Small intestine (tissue), 7 donors: ENCODE measurements around the gene CENPK. TPM values are rescaled to one million over a fixed set of nuclear protein-coding genes. Genes with fewer than 3 reads are reported as not detected.

Source experiments
- DNase-seq, 2 donors: peaks; one replicate each; pipeline versions ENCODE4 v3.0.0 to v3.0.0-alpha.2; 2013
- FAIRE-seq: peaks from 2 replicates; lab custom pipeline; 2012; peaks lifted over from hg19 to GRCh38; lab: Jason Lieb, UNC
- H3K27ac ChIP-seq, 3 donors: one replicate each; pipeline ENCODE4 v1.5.1; 2013; ENCODE audit warnings: low read length in 2 of 3, mild to moderate bottlenecking in 2 of 3, control low read depth in 1 of 3, inconsistent platforms in 1 of 3, low read depth in 1 of 3, moderate library complexity in 1 of 3
- H3K27me3 ChIP-seq, 3 donors: one replicate each; pipeline ENCODE4 v1.6.1; 2013; ENCODE audit warnings: low read length in 3 of 3, inconsistent platforms in 1 of 3; ENCODE audit not compliant: control insufficient read depth in 3 of 3, insufficient read depth in 3 of 3
- H3K36me3 ChIP-seq, 3 donors: one replicate each; pipeline ENCODE4 v1.6.1; 2013; ENCODE audit warnings: low read length in 3 of 3, inconsistent platforms in 1 of 3, low read depth in 1 of 3, mild to moderate bottlenecking in 1 of 3, moderate library complexity in 1 of 3; ENCODE audit not compliant: control insufficient read depth in 3 of 3, insufficient read depth in 2 of 3
- H3K4me1 ChIP-seq, 3 donors: one replicate each; pipeline ENCODE4 v1.6.1; 2013; ENCODE audit warnings: low read length in 2 of 3, inconsistent platforms in 1 of 3, low read depth in 1 of 3, mild to moderate bottlenecking in 1 of 3, moderate library complexity in 1 of 3; ENCODE audit not compliant: control insufficient read depth in 3 of 3, insufficient read depth in 2 of 3
- H3K4me3 ChIP-seq, 3 donors: one replicate each; pipeline ENCODE4 v1.5.1; 2013; ENCODE audit warnings: low read length in 3 of 3, control low read depth in 1 of 3, inconsistent platforms in 1 of 3, low read depth in 1 of 3, mild to moderate bottlenecking in 1 of 3, moderate library complexity in 1 of 3
- H3K9me3 ChIP-seq, 2 donors: one replicate each; pipeline ENCODE4 v1.6.1; 2013; ENCODE audit warnings: low read depth in 1 of 2, low read length in 1 of 2; ENCODE audit not compliant: control insufficient read depth in 2 of 2, insufficient read depth in 1 of 2
- WGBS, 3 donors: extraction: QIAGEN DNeasy Blood & Tissue Kit; methylation state at CpG; one replicate each; pipeline ENCODE4 v1.1.7; 2013; 5-methylcytosine and 5-hydroxymethylcytosine counted together
- polyA plus RNA-seq, 4 donors: library from polyadenylated mRNA; stranded (reverse) in 3 of 4; unstranded in 1 of 4; fragments of 200-250 nt in 3 of 4; fragments of 120-200 nt in 1 of 4; gene quantifications; one replicate each; pipeline versions ENCODE4 v1.2.1 to v1.2.3, GENCODE V29; 2013
- donor health status: healthy with polysubstance abuse.
- donor health status: control.
- donor health status: control.
- donor health status: Bipolar disorder and iron deficiency.
- donor health status: healthy.

CENPK gene
- polyA plus RNA-seq, 4 donors: 2.7 to 20.0 (median 8.2) TPM

DNA sequence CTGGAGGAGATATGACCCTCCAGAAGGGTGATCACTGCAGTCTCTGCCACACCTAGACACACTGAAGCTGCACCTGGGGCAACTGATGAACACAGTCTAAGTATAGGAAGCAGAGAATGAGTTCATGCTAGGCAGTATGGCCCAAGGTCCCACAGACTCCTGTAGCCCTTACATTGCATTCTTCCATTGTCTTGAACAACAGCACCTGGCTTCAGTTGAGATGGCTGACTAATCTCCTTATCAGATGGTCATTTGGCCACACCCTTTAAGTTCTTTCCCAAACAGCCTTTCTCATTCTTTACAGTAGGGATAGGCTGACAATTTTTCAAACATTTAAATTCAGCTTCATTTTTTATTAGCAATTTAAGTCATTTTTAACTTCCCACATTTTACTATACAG, 23.1 kb downstream of the CENPK start:
- no peaks in the 10 kb centered on the region for H3K27me3 ChIP-seq
- DNase-seq (peak in 1 of 2 donors; percentile 8), FAIRE-seq (no peak)
- H3K27ac ChIP-seq: no peak overlapping the region
- H3K4me3 ChIP-seq: no peak overlapping the region
- H3K9me3 ChIP-seq: no peaks in the 10 kb centered on the region
- no peaks in the 10 kb centered on the region for H3K4me1 ChIP-seq
- no peaks in the 10 kb centered on the region for H3K36me3 ChIP-seq

DNA sequence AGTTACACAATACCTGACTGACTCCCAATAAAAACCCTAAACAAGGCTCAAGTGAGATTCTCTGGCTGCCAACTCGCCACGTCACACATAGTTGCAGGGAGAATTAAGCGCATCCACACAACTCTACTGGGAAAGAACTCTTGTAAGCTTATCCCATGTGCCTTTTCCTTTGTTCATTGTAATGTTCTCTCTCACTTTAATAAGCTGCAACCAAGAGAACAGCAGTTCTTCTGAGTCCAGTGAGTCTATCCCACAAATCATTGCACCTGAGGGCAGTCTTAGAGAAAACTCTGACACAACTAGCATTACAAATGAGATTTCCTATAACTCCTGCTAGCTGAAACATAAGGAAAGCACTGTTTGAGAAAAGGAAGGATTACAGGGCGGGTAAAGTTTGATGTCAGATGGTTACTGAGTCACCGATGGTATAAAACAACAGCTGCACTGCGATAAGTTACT, 27.4 kb downstream of the CENPK start:
- DNase-seq (peak; percentile 9 to 20), FAIRE-seq (no peak)
- no peaks in the 10 kb centered on the region for H3K9me3 ChIP-seq
- 86 to 93% (median 87%) methylated on average over 6 of the region's 6 CpGs for WGBS, 3 donors
- no peaks in the 10 kb centered on the region for H3K36me3 ChIP-seq
- no peak overlapping the region for H3K27ac ChIP-seq
- H3K4me1 ChIP-seq: no peaks in the 10 kb centered on the region
- no peaks in the 10 kb centered on the region for H3K27me3 ChIP-seq
- no peak overlapping the region for H3K4me3 ChIP-seq

DNA sequence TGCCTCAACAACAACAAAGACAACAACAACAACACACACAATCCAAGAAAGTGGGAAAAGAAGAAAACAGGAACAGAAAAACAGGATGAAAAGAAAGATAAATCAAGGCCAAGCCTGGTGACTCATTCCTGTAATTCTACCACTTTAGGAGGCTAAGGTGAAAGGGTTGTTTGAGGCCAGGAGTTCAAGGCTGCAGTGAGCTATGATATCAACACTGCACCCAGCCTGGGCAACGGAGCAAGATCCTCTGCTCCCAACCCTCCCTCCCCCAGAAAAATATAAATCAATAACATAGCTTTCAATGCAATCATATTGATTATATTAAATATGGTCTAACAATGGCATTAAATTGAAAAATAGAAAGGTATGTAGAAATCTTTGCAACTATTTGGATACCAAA, 32.1 kb downstream of the CENPK start:
- H3K36me3 ChIP-seq: peaks cover 0 to 4% (median 0%) of the 10 kb centered on the region in 3 donors
- H3K27me3 ChIP-seq: no peaks in the 10 kb centered on the region
- 86 to 96% (median 88%) methylated on average over 1 of the region's 1 CpG for WGBS, 3 donors
- DNase-seq: no peak
- H3K4me1 ChIP-seq: no peaks in the 10 kb centered on the region
- FAIRE-seq: no peak
- H3K4me3 ChIP-seq: no peak overlapping the region
- no peak overlapping the region for H3K27ac ChIP-seq
- no peaks in the 10 kb centered on the region for H3K9me3 ChIP-seq

DNA sequence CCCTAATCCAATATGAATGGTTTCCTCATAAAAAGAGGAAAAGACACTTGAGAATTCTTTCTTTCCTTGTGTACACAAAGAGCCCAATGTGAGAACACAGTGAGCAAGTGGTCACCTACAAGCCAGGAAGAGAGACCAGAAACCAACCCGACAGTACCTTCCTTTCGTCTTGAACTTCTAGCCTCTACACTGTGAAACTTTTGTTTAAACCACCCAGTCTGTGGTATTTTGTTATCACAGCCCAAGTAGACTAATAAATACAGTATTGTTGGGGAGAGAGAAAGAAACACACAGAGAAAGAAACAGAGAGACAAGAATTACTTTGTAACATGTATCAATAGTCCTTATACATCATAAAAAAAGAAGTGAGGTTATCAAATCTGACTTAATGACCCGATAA, 37.2 kb downstream of the CENPK start:
- H3K4me3 ChIP-seq: no peak overlapping the region
- H3K27me3 ChIP-seq: no peaks in the 10 kb centered on the region
- DNase-seq (no peak), FAIRE-seq (no peak)
- peaks cover 0 to 8% (median 0%) of the 10 kb centered on the region in 3 donors for H3K36me3 ChIP-seq
- no peaks in the 10 kb centered on the region for H3K4me1 ChIP-seq
- H3K27ac ChIP-seq: no peak overlapping the region
- WGBS, 3 donors: 86 to 88% (median 88%) methylated on average over 3 of the region's 3 CpGs
- no peaks in the 10 kb centered on the region for H3K9me3 ChIP-seq

DNA sequence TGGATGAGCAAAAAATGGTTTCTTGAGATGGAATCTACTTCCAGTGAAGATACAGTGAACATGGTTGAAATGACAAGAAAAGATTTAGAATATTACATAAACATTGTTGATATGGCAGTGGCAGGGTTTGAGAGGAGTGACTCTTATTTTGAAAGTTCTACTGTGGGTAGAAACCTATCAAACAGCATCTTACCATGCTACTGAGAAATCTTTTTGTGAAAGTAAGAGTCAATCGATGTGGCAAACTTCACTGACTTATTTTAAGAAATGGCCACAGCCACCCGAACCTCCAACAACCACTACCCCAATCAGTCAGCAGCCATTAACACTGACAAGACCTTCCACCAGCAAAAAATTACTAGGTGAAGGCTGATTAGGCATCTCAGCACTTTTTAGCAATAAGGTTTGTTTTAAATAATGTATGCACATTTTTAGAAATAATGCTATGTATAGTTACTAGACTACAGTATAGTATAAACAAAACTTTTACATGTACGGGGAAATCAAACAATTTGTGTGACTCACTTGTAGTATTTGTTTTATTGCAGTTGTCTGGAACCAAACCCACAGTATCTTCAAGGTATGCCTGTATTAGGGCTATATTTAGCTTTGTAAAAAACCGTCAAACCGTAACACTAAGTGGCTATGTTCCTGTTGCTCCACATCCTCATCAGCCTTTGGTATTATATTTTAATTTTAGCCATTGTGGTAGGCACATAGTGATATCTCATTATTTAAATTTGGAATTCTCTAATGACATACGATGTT, 50.6 kb downstream of the CENPK start:
- H3K9me3 ChIP-seq: no peaks in the 10 kb centered on the region
- DNase-seq (no peak), FAIRE-seq (no peak)
- no peak overlapping the region for H3K27ac ChIP-seq
- H3K4me1 ChIP-seq: no peaks in the 10 kb centered on the region
- no peaks in the 10 kb centered on the region for H3K27me3 ChIP-seq
- 66 to 75% (median 68%) methylated on average over 6 of the region's 6 CpGs for WGBS, 3 donors
- no peaks in the 10 kb centered on the region for H3K36me3 ChIP-seq
- no peak overlapping the region for H3K4me3 ChIP-seq

DNA sequence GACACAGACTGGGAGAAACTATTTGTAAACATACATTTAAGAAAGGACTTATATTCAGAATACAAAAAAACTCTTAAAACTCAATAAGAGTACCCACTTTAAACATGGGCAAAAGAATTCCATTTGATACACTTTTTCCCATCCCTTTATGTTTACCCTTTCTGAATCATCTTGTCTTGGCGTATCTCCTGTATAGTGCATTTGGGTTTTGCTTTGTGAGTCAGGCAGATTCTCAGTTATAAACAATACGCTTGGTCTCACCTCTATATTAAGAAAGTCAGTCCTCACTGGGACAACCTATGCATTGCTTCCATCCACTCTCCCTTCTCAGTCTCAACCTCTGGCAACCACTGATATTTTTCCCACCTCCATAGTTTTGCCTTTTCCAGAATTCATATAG, 54.0 kb downstream of the CENPK start:
- no peak overlapping the region for H3K27ac ChIP-seq
- no peaks in the 10 kb centered on the region for H3K36me3 ChIP-seq
- FAIRE-seq (no peak), DNase-seq (no peak)
- H3K27me3 ChIP-seq: no peaks in the 10 kb centered on the region
- no peak overlapping the region for H3K4me3 ChIP-seq
- no peaks in the 10 kb centered on the region for H3K4me1 ChIP-seq
- 95 to 97% (median 95%) methylated on average over 2 of the region's 2 CpGs for WGBS, 3 donors
- no peaks in the 10 kb centered on the region for H3K9me3 ChIP-seq

DNA sequence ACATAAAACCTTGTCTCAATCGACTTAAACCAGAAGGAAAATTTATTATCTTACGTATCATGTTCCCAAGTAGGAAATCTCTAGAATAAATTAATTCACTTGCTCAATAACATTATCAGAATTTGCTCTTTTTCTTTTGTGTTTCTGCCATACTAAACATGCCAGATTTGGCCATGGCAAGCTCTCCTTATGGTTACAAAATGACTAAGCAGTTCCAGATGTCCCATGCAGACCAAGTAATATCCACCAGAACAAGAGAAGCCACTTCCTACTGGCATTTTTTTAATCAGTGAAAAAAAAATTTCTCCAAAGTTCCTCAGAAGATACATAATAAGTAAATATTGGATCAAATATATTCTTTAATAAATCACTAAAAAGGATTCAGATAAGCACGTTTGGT, 56.0 kb downstream of the CENPK start:
- no peaks in the 10 kb centered on the region for H3K9me3 ChIP-seq
- H3K4me1 ChIP-seq: no peaks in the 10 kb centered on the region
- H3K36me3 ChIP-seq: no peaks in the 10 kb centered on the region
- WGBS, 3 donors: 68 to 79% (median 77%) methylated on average over 3 of the region's 3 CpGs
- FAIRE-seq (no peak), DNase-seq (no peak)
- no peak overlapping the region for H3K27ac ChIP-seq
- no peaks in the 10 kb centered on the region for H3K27me3 ChIP-seq
- no peak overlapping the region for H3K4me3 ChIP-seq

DNA sequence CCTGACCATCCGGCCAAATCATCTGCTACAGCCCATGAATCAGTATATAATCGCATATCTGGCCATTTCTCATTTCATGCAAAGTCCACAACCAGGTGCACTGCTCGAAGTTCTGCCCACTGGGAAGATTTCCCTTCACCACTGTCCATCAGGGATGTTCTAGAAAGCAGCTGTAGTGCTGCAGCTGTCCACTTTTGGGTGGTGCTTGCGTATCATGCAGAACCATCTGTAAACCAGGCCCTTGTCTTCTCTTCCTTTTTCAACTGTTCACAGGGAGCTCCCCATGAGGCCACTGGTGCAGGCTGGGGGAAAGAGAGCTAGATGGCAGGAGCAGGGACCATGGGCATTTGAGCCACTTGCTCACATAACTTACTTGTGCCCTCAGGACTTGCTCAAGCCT, 73.8 kb downstream of the CENPK start:
- no peak overlapping the region for H3K4me3 ChIP-seq
- H3K9me3 ChIP-seq: no peaks in the 10 kb centered on the region
- no peak overlapping the region for H3K27ac ChIP-seq
- FAIRE-seq (no peak), DNase-seq (no peak)
- no peaks in the 10 kb centered on the region for H3K36me3 ChIP-seq
- H3K27me3 ChIP-seq: no peaks in the 10 kb centered on the region
- H3K4me1 ChIP-seq: no peaks in the 10 kb centered on the region
- WGBS, 3 donors: 94 to 96% (median 96%) methylated on average over 4 of the region's 4 CpGs
